GM18861 (cell line): Measurements from ENCODE around the gene LRRC72.
"Not testable (repeated sequence)": the region's sequence is repeated elsewhere in the genome, so short reads cannot be mapped to it uniquely, and the experiment has no call there.

Experiments
- ATAC-seq: cut with Tn5 transposase; IDR thresholded peaks from one replicate; pipeline ENCODE4 v1.9.1; 2021; ENCODE audit not compliant: unreplicated experiment

The LRRC72 gene

GRCh38 chr7:16571941-16572340 is 45.3 kb downstream of the LRRC72 start:
- no peak for ATAC-seq

GRCh38 chr7:16579216-16579615 is 52.6 kb downstream of the LRRC72 start:
- ATAC-seq: no peak

- no peak for ATAC-seq
Observed at GRCh38 chr7:16581286-16581685, 54.7 kb downstream of the LRRC72 start.

GRCh38 chr7:16583834-16584233 is 57.2 kb downstream of the LRRC72 start:
- no peak for ATAC-seq

- ATAC-seq: no peak
Observed at GRCh38 chr7:16585540-16585939, 58.9 kb downstream of the LRRC72 start.

- no peak for ATAC-seq
Observed at GRCh38 chr7:16586081-16586874, 59.7 kb downstream of the LRRC72 start.

GRCh38 chr7:16587129-16587528 is 60.5 kb downstream of the LRRC72 start:
- ATAC-seq: no peak

GRCh38 chr7:16587790-16588189 is 61.2 kb downstream of the LRRC72 start:
- no peak for ATAC-seq

GRCh38 chr7:16589881-16590280 is 63.3 kb downstream of the LRRC72 start:
- no peak for ATAC-seq

GRCh38 chr7:16590424-16590823 is 63.8 kb downstream of the LRRC72 start:
- ATAC-seq: no peak

- ATAC-seq: no peak
Observed at GRCh38 chr7:16592395-16592794, 65.8 kb downstream of the LRRC72 start.

- no peak for ATAC-seq
Observed at GRCh38 chr7:16594061-16594460, 67.4 kb downstream of the LRRC72 start.

- ATAC-seq: no peak
Observed at GRCh38 chr7:16594676-16595075, 68.1 kb downstream of the LRRC72 start.

- ATAC-seq: not testable (repeated sequence)
Observed at GRCh38 chr7:16595596-16595995, 69.0 kb downstream of the LRRC72 start.

GRCh38 chr7:16598015-16598414 is 71.4 kb downstream of the LRRC72 start:
- no peak for ATAC-seq

- no peak for ATAC-seq
Observed at GRCh38 chr7:16599860-16600259, 73.2 kb downstream of the LRRC72 start.

- no peak for ATAC-seq
Observed at GRCh38 chr7:16603633-16604032, 77.0 kb downstream of the LRRC72 start.

GRCh38 chr7:16604054-16604453 is 77.4 kb downstream of the LRRC72 start:
- no peak for ATAC-seq

GRCh38 chr7:16606704-16607103 is 80.1 kb downstream of the LRRC72 start:
- ATAC-seq: no peak

- ATAC-seq: peak; percentile 97
Observed at GRCh38 chr7:16609842-16610450, 83.3 kb downstream of the LRRC72 start.

- no peak for ATAC-seq
Observed at GRCh38 chr7:16611711-16612110, 85.1 kb downstream of the LRRC72 start.

GRCh38 chr7:16615228-16615627 is 88.6 kb downstream of the LRRC72 start:
- no peak for ATAC-seq

- no peak for ATAC-seq
Observed at GRCh38 chr7:16616122-16616521, 89.5 kb downstream of the LRRC72 start.
